Panc1 (cell line): ENCODE measurements around the gene WSB1.

Experiments
- CTCF ChIP-seq: fragments of 450-650 bp; IDR thresholded peaks from 2 replicates; pipeline ENCODE4 v1.5.1; 2017; ENCODE audit warnings: mild to moderate bottlenecking
- POLR2AphosphoS5 ChIP-seq: IDR thresholded peaks from 2 replicates; pipeline ENCODE4 v1.6.1; 2012; ENCODE audit warnings: mild to moderate bottlenecking, low read depth, low read length, moderate library complexity
- SIN3A ChIP-seq: IDR thresholded peaks from 2 replicates; pipeline ENCODE4 v1.6.1; 2012; ENCODE audit warnings: low read depth, mild to moderate bottlenecking, low read length, moderate library complexity, borderline replicate concordance; ENCODE audit not compliant: insufficient read depth

DNA sequence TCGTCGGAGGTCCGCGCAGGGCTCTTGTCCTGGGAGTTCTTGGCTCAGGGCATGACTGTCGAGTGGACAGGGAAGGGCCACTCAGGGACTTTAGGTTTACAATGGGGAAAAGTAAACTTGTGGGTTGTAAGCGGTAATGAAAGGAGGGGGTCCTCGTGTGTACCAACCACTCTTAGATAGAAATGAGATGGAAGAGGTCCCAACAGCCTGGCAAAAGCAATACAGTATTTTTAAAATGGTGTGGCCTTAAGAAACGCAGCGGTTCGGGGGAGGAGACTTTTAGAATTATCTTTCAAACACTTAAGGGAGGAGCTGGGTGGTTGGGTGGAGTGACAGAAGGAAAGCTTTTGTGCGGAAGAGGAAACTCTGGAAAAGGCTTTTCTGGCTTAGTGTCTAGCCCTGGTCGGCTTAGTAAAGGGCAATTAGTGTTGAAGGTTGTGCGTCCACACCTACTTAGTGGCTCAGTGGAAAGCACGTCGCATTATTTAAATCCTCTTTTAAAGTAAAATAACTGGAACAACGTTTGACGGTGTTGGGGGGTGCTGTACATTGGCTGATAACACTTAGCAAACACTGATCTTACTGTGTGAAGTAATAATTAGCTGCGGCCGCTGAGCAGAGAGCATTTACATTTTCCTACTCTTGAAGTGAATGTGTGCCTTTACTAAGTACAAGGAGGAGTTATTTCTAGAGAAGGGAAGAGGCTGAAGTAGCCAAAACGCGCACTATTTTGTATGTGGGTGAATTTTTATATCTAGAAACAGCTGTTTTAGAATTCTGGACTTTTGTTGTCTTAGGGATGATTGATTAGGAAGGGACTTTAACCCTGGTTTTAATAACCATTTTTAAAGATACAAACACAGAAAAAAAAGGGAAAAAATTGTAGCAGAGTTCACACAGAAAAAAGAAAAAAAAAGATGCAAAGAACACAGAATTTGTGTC lies 1.0 kb downstream of the WSB1 start:
- TF ChIP-seq CTCF (no peak), SIN3A (no peak), POLR2AphosphoS5 (no peak)
